Ishikawa (cell line): Measurements from ENCODE around the gene RPL5.

Source experiments
- CEBPB ChIP-seq: IDR thresholded peaks from 2 replicates; pipeline ENCODE4 v1.6.1; 2012
- CREB1 ChIP-seq: IDR thresholded peaks from 2 replicates; pipeline ENCODE4 v1.6.1; 2012; ENCODE audit warnings: low read depth
- EGR1 ChIP-seq: IDR thresholded peaks from 2 replicates; pipeline ENCODE4 v1.6.1; 2012
- EP300 ChIP-seq: IDR thresholded peaks from 2 replicates; pipeline ENCODE4 v1.6.1; 2012; ENCODE audit warnings: borderline replicate concordance
- FOXM1 ChIP-seq: IDR thresholded peaks from 2 replicates; pipeline ENCODE4 v1.6.1; 2012; ENCODE audit warnings: low read depth, borderline replicate concordance
- MAX ChIP-seq: IDR thresholded peaks from 2 replicates; pipeline ENCODE4 v1.6.1; 2012
- NFIC ChIP-seq: IDR thresholded peaks from 2 replicates; pipeline ENCODE4 v1.6.1; 2012
- RAD21 ChIP-seq: IDR thresholded peaks from 2 replicates; pipeline ENCODE4 v1.6.1; 2012; ENCODE audit warnings: low read depth
- REST ChIP-seq: IDR thresholded peaks from 2 replicates; pipeline ENCODE4 v1.6.1; 2012; ENCODE audit warnings: low read depth, mild to moderate bottlenecking
- TAF1 ChIP-seq: IDR thresholded peaks from 2 replicates; pipeline ENCODE4 v1.6.1; 2012; ENCODE audit warnings: low read depth, mild to moderate bottlenecking
- TCF12 ChIP-seq: IDR thresholded peaks from 2 replicates; pipeline ENCODE4 v1.6.1; 2012; ENCODE audit warnings: low read depth
- TEAD4 ChIP-seq: IDR thresholded peaks from 2 replicates; pipeline ENCODE4 v1.6.1; 2012
- USF1 ChIP-seq: IDR thresholded peaks from 2 replicates; pipeline ENCODE4 v1.6.1; 2012
- YY1 ChIP-seq: IDR thresholded peaks from 2 replicates; pipeline ENCODE4 v1.6.1; 2012; ENCODE audit warnings: low read depth
- ZBTB7A ChIP-seq: IDR thresholded peaks from 2 replicates; pipeline ENCODE4 v1.6.1; 2012; ENCODE audit warnings: low read depth

Gene RPL5

GRCh38 chr1:92881391-92881790, 49.6 kb downstream of the RPL5 start:
- no peak for TF ChIP-seq EP300
- no peak for TF ChIP-seq MAX
- TF ChIP-seq ZBTB7A = no peak
- no peak for TF ChIP-seq FOXM1
- TF ChIP-seq TCF12 = no peak

GRCh38 chr1:92882819-92883218, 51.0 kb downstream of the RPL5 start:
- TF ChIP-seq USF1 (no peak), FOXM1 (no peak), REST (no peak), TAF1 (no peak), EP300 (no peak), YY1 (no peak), MAX (no peak), TCF12 (no peak), RAD21 (no peak), ZBTB7A (no peak), TEAD4 (no peak), CEBPB (no peak), EGR1 (no peak), NFIC (no peak), CREB1 (no peak)

- TF ChIP-seq REST (no peak), CEBPB (no peak), FOXM1 (no peak), YY1 (no peak), USF1 (no peak), TCF12 (no peak), TEAD4 (no peak), EGR1 (no peak), CREB1 (no peak), NFIC (no peak), ZBTB7A (no peak), RAD21 (no peak), EP300 (no peak), TAF1 (no peak), MAX (no peak)
Observed at GRCh38 chr1:92883297-92883696, 51.5 kb downstream of the RPL5 start.

- TF ChIP-seq TAF1 (no peak), CEBPB (no peak), EP300 (no peak), RAD21 (no peak)
Observed at GRCh38 chr1:92884195-92884594, 52.4 kb downstream of the RPL5 start.

GRCh38 chr1:92886886-92887419, 55.1 kb downstream of the RPL5 start:
- TF ChIP-seq CEBPB = no peak
- no peak for TF ChIP-seq REST
- TF ChIP-seq EP300 = no peak
- TF ChIP-seq USF1 = no peak
- no peak for TF ChIP-seq CREB1
- TF ChIP-seq FOXM1 = no peak
- TF ChIP-seq TCF12 = no peak
- TF ChIP-seq TEAD4 = no peak
- no peak for TF ChIP-seq ZBTB7A
- no peak for TF ChIP-seq EGR1
- no peak for TF ChIP-seq RAD21
- TF ChIP-seq MAX = no peak
- no peak for TF ChIP-seq NFIC
- TF ChIP-seq YY1 = no peak
- no peak for TF ChIP-seq TAF1
